GM19372 (cell line): Measurements from ENCODE around the gene WWOX.
A peak's percentile ranks its signal among the peaks of the same experiment; 100 is the strongest.

Experiments used
- ATAC-seq: cut with Tn5 transposase; IDR thresholded peaks from one replicate; pipeline ENCODE4 v1.9.1; 2021; ENCODE audit warnings: mild to moderate bottlenecking, low read depth, moderate library complexity; ENCODE audit not compliant: unreplicated experiment

The WWOX gene

GRCh38 chr16:78931678-78932077 lies 832.2 kb downstream of the WWOX start:
- ATAC-seq: no peak

- no peak for ATAC-seq
Observed at GRCh38 chr16:78932355-78932943, 833.0 kb downstream of the WWOX start.

- no peak for ATAC-seq
Observed at GRCh38 chr16:78936060-78936459, 836.6 kb downstream of the WWOX start.

GRCh38 chr16:78939597-78939996 lies 840.1 kb downstream of the WWOX start:
- no peak for ATAC-seq

- no peak for ATAC-seq
Observed at GRCh38 chr16:78942625-78943245, 843.3 kb downstream of the WWOX start.

GRCh38 chr16:78945336-78945735 lies 845.9 kb downstream of the WWOX start:
- no peak for ATAC-seq

- ATAC-seq: no peak
Observed at GRCh38 chr16:78946556-78946955, 847.1 kb downstream of the WWOX start.

GRCh38 chr16:78950768-78951167 lies 851.3 kb downstream of the WWOX start:
- ATAC-seq: no peak

- no peak for ATAC-seq
Observed at GRCh38 chr16:78952630-78953029, 853.2 kb downstream of the WWOX start.

GRCh38 chr16:78953526-78953925 lies 854.1 kb downstream of the WWOX start:
- no peak for ATAC-seq

- ATAC-seq: no peak
Observed at GRCh38 chr16:78955206-78955605, 855.8 kb downstream of the WWOX start.

- no peak for ATAC-seq
Observed at GRCh38 chr16:78956859-78957258, 857.4 kb downstream of the WWOX start.

- no peak for ATAC-seq
Observed at GRCh38 chr16:78957317-78958100, 858.1 kb downstream of the WWOX start.

- ATAC-seq: peak; percentile 48
Observed at GRCh38 chr16:78961464-78961863, 862.0 kb downstream of the WWOX start.

- peak; percentile 86 for ATAC-seq
Observed at GRCh38 chr16:78962457-78962929, 863.0 kb downstream of the WWOX start.

- ATAC-seq: no peak
Observed at GRCh38 chr16:78967948-78968347, 868.5 kb downstream of the WWOX start.

- ATAC-seq: no peak
Observed at GRCh38 chr16:78969721-78970120, 870.3 kb downstream of the WWOX start.

- ATAC-seq: no peak
Observed at GRCh38 chr16:78970650-78971049, 871.2 kb downstream of the WWOX start.

- no peak for ATAC-seq
Observed at GRCh38 chr16:78972006-78972405, 872.6 kb downstream of the WWOX start.

GRCh38 chr16:78972986-78973385 lies 873.5 kb downstream of the WWOX start:
- ATAC-seq: no peak

- no peak for ATAC-seq
Observed at GRCh38 chr16:78976212-78976611, 876.8 kb downstream of the WWOX start.

GRCh38 chr16:78980825-78981224 lies 881.4 kb downstream of the WWOX start:
- no peak for ATAC-seq
